Fibroblast of mammary gland (primary cell): ENCODE results near the gene BASP1.

ENCODE experiments used
- DNase-seq: peaks from one replicate; pipeline ENCODE4 v3.0.0-alpha.2; 2010; ENCODE audit warnings: low read depth
- H3K4me3 ChIP-seq: 2 replicates; pipeline ENCODE4 v1.5.1; 2011; ENCODE audit warnings: low read depth, mild to moderate bottlenecking, low read length, moderate library complexity; ENCODE audit not compliant: control insufficient read depth
- CTCF ChIP-seq: conservative IDR thresholded peaks from 2 replicates; pipeline ENCODE4 v1.5.1; 2011; ENCODE audit warnings: low read depth, low read length, inconsistent platforms; ENCODE audit not compliant: control insufficient read depth, insufficient read depth

BASP1 gene

GRCh38 chr5:17204133-17204489 lies 13.3 kb upstream of the BASP1 start:
- no peak overlapping the region for H3K4me3 ChIP-seq
- no peak for DNase-seq
- no peak for TF ChIP-seq CTCF

GRCh38 chr5:17206021-17206420 lies 11.4 kb upstream of the BASP1 start:
- no peak for TF ChIP-seq CTCF
- no peak overlapping the region for H3K4me3 ChIP-seq
- no peak for DNase-seq

GRCh38 chr5:17212191-17212590 lies 5.2 kb upstream of the BASP1 start:
- H3K4me3 ChIP-seq, result no peak overlapping the region
- no peak for TF ChIP-seq CTCF
- DNase-seq, result no peak

GRCh38 chr5:17212996-17213395 lies 4.4 kb upstream of the BASP1 start:
- DNase-seq, result no peak
- H3K4me3 ChIP-seq, result no peak overlapping the region
- TF ChIP-seq CTCF, result no peak

GRCh38 chr5:17213938-17214337 lies 3.5 kb upstream of the BASP1 start:
- H3K4me3 ChIP-seq, result no peak overlapping the region
- no peak for DNase-seq
- no peak for TF ChIP-seq CTCF

- DNase-seq, result no peak
- no peak for TF ChIP-seq CTCF
- H3K4me3 ChIP-seq, result no peak overlapping the region
Measured at GRCh38 chr5:17214893-17215292, 2.5 kb upstream of the BASP1 start.

GRCh38 chr5:17215361-17215760 lies 2.1 kb upstream of the BASP1 start:
- H3K4me3 ChIP-seq, result no peak overlapping the region
- no peak for DNase-seq
- TF ChIP-seq CTCF, result no peak
